ENCODE measurements around the gene CYLC2. TPM values are rescaled to one million over a fixed set of nuclear protein-coding genes. Genes with fewer than 3 reads are reported as not detected.

The CYLC2 gene
- total RNA-seq, 4 donors from 2014 or later = not detected

GRCh38 chr9:102974530-102974929 lies 20.6 kb upstream of the CYLC2 start:
- Histone ChIP-seq H3K27me3 (no peaks in the 10 kb centered on the region), H3K4me3 (no peak overlapping the region), H3K9me3 (peaks cover 10% of the 10 kb centered on the region), H3K36me3 (no peaks in the 10 kb centered on the region), H3K4me1 (no peaks in the 10 kb centered on the region), H3K27ac (no peak overlapping the region)
- no peak for DNase-seq (ENCODE audit: low spot score in 2 of 2)
- TF ChIP-seq EP300 (IDR thresholded peaks at IDR 0.05) (no peak), POLR2AphosphoS5 (IDR thresholded peaks at IDR 0.05) (no peak), CTCF (IDR thresholded peaks at IDR 0.05) (no peak), POLR2A (IDR thresholded peaks at IDR 0.05) (no peak)
- 81% methylated on average over 1 of the region's 1 CpG for WGBS

GRCh38 chr9:102975251-102975650 lies 19.9 kb upstream of the CYLC2 start:
- Histone ChIP-seq H3K4me1 (no peaks in the 10 kb centered on the region), H3K9me3 (peaks cover 9% of the 10 kb centered on the region), H3K27ac (no peak overlapping the region), H3K4me3 (no peak overlapping the region), H3K27me3 (no peaks in the 10 kb centered on the region), H3K36me3 (no peaks in the 10 kb centered on the region)
- DNase-seq (ENCODE audit: low spot score in 2 of 2) = no peak
- no peak for TF ChIP-seq POLR2A (IDR thresholded peaks at IDR 0.05)
- no peak for TF ChIP-seq CTCF (IDR thresholded peaks at IDR 0.05)
- no peak for TF ChIP-seq EP300 (IDR thresholded peaks at IDR 0.05)
- TF ChIP-seq POLR2AphosphoS5 (IDR thresholded peaks at IDR 0.05) = no peak
- 89% methylated on average over 4 of the region's 4 CpGs for WGBS

- Histone ChIP-seq H3K36me3 (no peaks in the 10 kb centered on the region), H3K4me3 (no peak overlapping the region), H3K27ac (no peak overlapping the region), H3K9me3 (no peaks in the 10 kb centered on the region), H3K4me1 (no peaks in the 10 kb centered on the region), H3K27me3 (no peaks in the 10 kb centered on the region)
- DNase-seq (ENCODE audit: low spot score in 2 of 2) = no peak
- TF ChIP-seq CTCF (IDR thresholded peaks at IDR 0.05) = no peak
- TF ChIP-seq EP300 (IDR thresholded peaks at IDR 0.05) = no peak
- TF ChIP-seq POLR2AphosphoS5 (IDR thresholded peaks at IDR 0.05) = no peak
- no peak for TF ChIP-seq POLR2A (IDR thresholded peaks at IDR 0.05)
- 31% methylated on average over 3 of the region's 3 CpGs for WGBS
Measured at GRCh38 chr9:102985162-102985895, 9.8 kb upstream of the CYLC2 start.

GRCh38 chr9:102986425-102986824 lies 8.7 kb upstream of the CYLC2 start:
- Histone ChIP-seq H3K4me1 (no peaks in the 10 kb centered on the region), H3K4me3 (no peak overlapping the region), H3K27ac (no peak overlapping the region), H3K36me3 (no peaks in the 10 kb centered on the region), H3K27me3 (no peaks in the 10 kb centered on the region), H3K9me3 (no peaks in the 10 kb centered on the region)
- 100% methylated on average over 1 of the region's 1 CpG for WGBS
- no peak for DNase-seq (ENCODE audit: low spot score in 2 of 2)
- no peak for TF ChIP-seq POLR2A (IDR thresholded peaks at IDR 0.05)
- TF ChIP-seq EP300 (IDR thresholded peaks at IDR 0.05) = no peak
- no peak for TF ChIP-seq CTCF (IDR thresholded peaks at IDR 0.05)
- TF ChIP-seq POLR2AphosphoS5 (IDR thresholded peaks at IDR 0.05) = no peak

- Histone ChIP-seq H3K9me3 (no peaks in the 10 kb centered on the region), H3K4me1 (no peaks in the 10 kb centered on the region), H3K4me3 (no peak overlapping the region), H3K27ac (no peak overlapping the region), H3K27me3 (no peaks in the 10 kb centered on the region), H3K36me3 (no peaks in the 10 kb centered on the region)
- whole genome bisulfite sequencing = 93% methylated on average over 1 of the region's 1 CpG
- TF ChIP-seq POLR2A (IDR thresholded peaks at IDR 0.05) = no peak
- TF ChIP-seq CTCF (IDR thresholded peaks at IDR 0.05) = no peak
- no peak for TF ChIP-seq POLR2AphosphoS5 (IDR thresholded peaks at IDR 0.05)
- TF ChIP-seq EP300 (IDR thresholded peaks at IDR 0.05) = no peak
- DNase-seq (ENCODE audit: low spot score in 2 of 2) = no peak
Measured at GRCh38 chr9:103003689-103004088, 8.6 kb downstream of the CYLC2 start.

Measured in suprapubic skin (tissue), 4 donors.